SU-DHL-6 (cell line): ENCODE data around the gene SKP1.

Experiments used
- H2AFZ ChIP-seq: fragments of 200-600 bp; sonication (generic); 2 replicates; pipeline ENCODE4 v1.6.1; 2014; ENCODE audit warnings: low read depth, mild to moderate bottlenecking, moderate library complexity, mixed read lengths, antibody characterized with exemption, low read length; ENCODE audit not compliant: severe bottlenecking
- H3F3A ChIP-seq: fragments of 200-600 bp; shearing (Covaris generic); 2 replicates; pipeline ENCODE4 v1.6.0; 2016; ENCODE audit warnings: antibody characterized with exemption, mild to moderate bottlenecking; ENCODE audit not compliant: insufficient read depth
- H3K27ac ChIP-seq: fragments of 200-600 bp; sonication (generic); 2 replicates; pipeline ENCODE4 v1.5.1; 2016; ENCODE audit warnings: low read depth, mild to moderate bottlenecking, low read length, moderate library complexity, mixed read lengths
- H3K27me3 ChIP-seq: fragments of 200-600 bp; sonication (generic), shearing (Covaris generic); 2 replicates; pipeline ENCODE4 v1.6.0; 2014; ENCODE audit warnings: mild to moderate bottlenecking, low read length
- H3K36me3 ChIP-seq: fragments of 200-600 bp; sonication (generic); 2 replicates; pipeline ENCODE4 v1.6.1; 2014; ENCODE audit warnings: mild to moderate bottlenecking, low read length, mixed read lengths
- H3K4me2 ChIP-seq: fragments of 300-600, 200-600 bp; shearing (Covaris generic), sonication (generic); 2 replicates; pipeline ENCODE4 v1.6.0; 2014; ENCODE audit warnings: low read length, low read depth, mild to moderate bottlenecking; ENCODE audit not compliant: poor library complexity, severe bottlenecking
- H3K4me3 ChIP-seq: fragments of 200-600 bp; sonication (generic); 2 replicates; pipeline ENCODE4 v1.5.1; 2014; ENCODE audit warnings: antibody characterized with exemption, low read length, mild to moderate bottlenecking, mixed read lengths; ENCODE audit not compliant: insufficient read depth, poor library complexity, severe bottlenecking
- H3K79me2 ChIP-seq: fragments of 200-600 bp; sonication (generic); 2 replicates; pipeline ENCODE4 v1.6.1; 2014; ENCODE audit warnings: mild to moderate bottlenecking, low read length, moderate library complexity; ENCODE audit not compliant: insufficient read depth
- H3K9ac ChIP-seq: fragments of 200-600 bp; sonication (generic); 2 replicates; pipeline ENCODE4 v1.7.0; 2014; ENCODE audit warnings: mild to moderate bottlenecking, low read length
- H3K9me2 ChIP-seq: fragments of 200-600 bp; sonication (generic); replicated peaks from 2 replicates; pipeline ENCODE4 v1.6.1; 2014; ENCODE audit warnings: low read length; ENCODE audit not compliant: insufficient read depth
- H3K9me3 ChIP-seq: fragments of 200-600 bp; sonication (generic); 2 replicates; pipeline ENCODE4 v1.6.1; 2014; ENCODE audit warnings: low read length, mixed read lengths; ENCODE audit not compliant: insufficient read depth
- H4K20me1 ChIP-seq: fragments of 200-600 bp; sonication (generic); 2 replicates; pipeline ENCODE4 v1.6.1; 2014; ENCODE audit warnings: low read depth, mild to moderate bottlenecking, antibody characterized with exemption, low read length, moderate library complexity, mixed read lengths
- CTCF ChIP-seq: fragments of 200-600 bp; sonication (generic); IDR thresholded peaks from one replicate; pipeline ENCODE4 v1.5.1; 2017; ENCODE audit warnings: antibody characterized with exemption, mild to moderate bottlenecking, low read length, moderate library complexity; ENCODE audit not compliant: insufficient read depth, poor library complexity, severe bottlenecking
- EZH2phosphoT487 ChIP-seq: fragments of 200-600 bp; sonication (generic), shearing (Covaris generic); conservative IDR thresholded peaks from 2 replicates; pipeline ENCODE4 v1.6.1; 2018; ENCODE audit warnings: mild to moderate bottlenecking, antibody characterized with exemption, low read length, moderate library complexity, mixed read lengths

Gene SKP1

DNA sequence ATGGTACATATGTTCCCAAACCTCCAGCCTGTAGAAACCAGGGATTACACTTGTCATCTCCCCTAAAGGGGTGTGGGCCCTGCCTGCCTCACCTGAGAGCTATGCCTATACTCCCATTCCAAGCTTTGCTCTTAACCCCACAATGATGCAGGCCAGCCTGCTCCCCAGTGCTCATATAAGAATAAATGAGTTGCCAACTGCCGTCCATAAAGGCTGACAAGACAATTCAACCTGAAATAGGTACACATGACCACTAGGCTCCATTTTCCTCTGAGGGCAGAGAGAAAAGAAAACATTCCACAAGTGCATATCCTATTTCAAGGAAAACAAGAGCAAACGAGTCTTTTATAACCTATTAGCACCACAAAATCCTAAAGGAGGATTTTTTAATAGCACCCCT lies 28.4 kb downstream of the SKP1 start:
- H2AFZ ChIP-seq: no peak overlapping the region
- no peak for TF ChIP-seq EZH2phosphoT487
- no peak for TF ChIP-seq CTCF
- no peak overlapping the region for H3K27ac ChIP-seq
- no peaks in the 10 kb centered on the region for H3K9me3 ChIP-seq
- no peak overlapping the region for H3K9ac ChIP-seq
- no peak overlapping the region for H3K4me2 ChIP-seq
- H4K20me1 ChIP-seq: no peaks in the 10 kb centered on the region
- no peak overlapping the region for H3K4me3 ChIP-seq
- H3F3A ChIP-seq: no peaks in the 10 kb centered on the region
- no peaks in the 10 kb centered on the region for H3K9me2 ChIP-seq
- H3K36me3 ChIP-seq: no peaks in the 10 kb centered on the region
- H3K79me2 ChIP-seq: no peaks in the 10 kb centered on the region
- H3K27me3 ChIP-seq: no peaks in the 10 kb centered on the region

- no peaks in the 10 kb centered on the region for H3K79me2 ChIP-seq
- no peaks in the 10 kb centered on the region for H3F3A ChIP-seq
- H3K9me3 ChIP-seq: no peaks in the 10 kb centered on the region
- no peaks in the 10 kb centered on the region for H3K27me3 ChIP-seq
- no peaks in the 10 kb centered on the region for H3K9me2 ChIP-seq
- TF ChIP-seq CTCF: no peak
- no peak for TF ChIP-seq EZH2phosphoT487
- no peak overlapping the region for H3K4me2 ChIP-seq
- no peaks in the 10 kb centered on the region for H3K36me3 ChIP-seq
- no peak overlapping the region for H3K4me3 ChIP-seq
- H3K27ac ChIP-seq: no peak overlapping the region
- H4K20me1 ChIP-seq: no peaks in the 10 kb centered on the region
- no peak overlapping the region for H3K9ac ChIP-seq
- H2AFZ ChIP-seq: no peak overlapping the region
Observed at GRCh38 chr5:134146651-134147518, 29.9 kb downstream of the SKP1 start.

DNA sequence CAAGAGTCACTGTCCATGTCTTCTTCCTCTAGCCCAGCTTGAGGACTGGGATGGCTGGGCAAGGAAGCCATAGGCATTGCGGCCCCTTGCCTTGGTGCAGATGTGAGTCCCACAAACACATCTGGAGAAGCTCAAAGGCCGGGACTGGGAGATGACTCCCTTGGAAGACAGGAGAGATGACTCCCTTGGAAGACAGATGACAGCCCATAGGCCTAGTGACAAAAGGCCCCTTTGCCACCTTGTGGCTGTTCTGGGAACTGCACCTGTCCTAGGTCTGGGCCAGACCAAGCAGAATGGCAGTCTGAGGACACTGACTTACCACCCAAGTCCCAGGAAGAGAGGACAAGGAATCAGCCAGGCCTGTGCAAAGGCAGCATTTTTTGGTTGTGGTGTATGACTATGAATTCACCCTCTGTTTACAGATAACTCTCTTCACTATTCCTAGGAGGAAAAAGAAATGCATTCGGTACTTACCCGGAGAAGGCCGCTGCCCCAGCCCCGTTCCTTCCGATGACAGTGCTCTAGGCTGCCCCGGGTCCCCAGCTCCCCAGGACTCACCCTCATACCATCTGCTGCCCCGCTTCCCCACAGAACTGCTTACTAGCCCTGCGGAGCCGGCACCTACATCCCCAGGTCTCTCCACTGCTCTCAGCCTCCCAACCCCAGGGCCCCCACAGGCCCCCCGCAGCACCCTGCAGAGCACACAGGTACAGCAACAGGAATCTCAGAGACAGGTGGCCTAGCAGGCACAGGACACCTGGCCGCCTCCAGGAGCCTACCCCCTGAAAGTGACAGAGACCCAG lies 30.8 kb downstream of the SKP1 start:
- Histone ChIP-seq H4K20me1 (no peaks in the 10 kb centered on the region), H3K4me2 (no peak overlapping the region), H2AFZ (no peak overlapping the region), H3K79me2 (no peaks in the 10 kb centered on the region), H3K9me2 (no peaks in the 10 kb centered on the region), H3K36me3 (no peaks in the 10 kb centered on the region), H3K9me3 (no peaks in the 10 kb centered on the region), H3K27ac (no peak overlapping the region), H3F3A (no peaks in the 10 kb centered on the region), H3K27me3 (no peaks in the 10 kb centered on the region), H3K4me3 (no peak overlapping the region), H3K9ac (no peak overlapping the region)
- TF ChIP-seq CTCF (peak; percentile 61), EZH2phosphoT487 (no peak)
